Activated naive CD8-positive, alpha-beta T cell treated with anti-CD3 and anti-CD28 coated beads, Interleukin-2, amount 10 ng/mL, durations not matched to agents 7 days and 5 days (primary cell): ENCODE results near the gene SRBD1. TPM values are rescaled to one million over a fixed set of nuclear protein-coding genes. Genes with fewer than 3 reads are reported as not detected.

Experiments
- ATAC-seq: fragments of 150-1000 bp; cut with Tn5 transposase; one replicate; pipeline ENCODE4 v1.10.0; 2021; ENCODE audit warnings: low read depth, moderate library complexity
- POLR2A ChIA-PET: fragments of 350-600 bp; sonication (Branson Sonifier 250); formaldehyde crosslinking; loops from one replicate; lab custom pipeline; 2021; ENCODE audit warnings: antibody characterized with exemption; lab: Charles Lee
- DNase-seq: peaks from one replicate; pipeline ENCODE4 v3.0.0; 2021
- H3K27ac Mint-ChIP-seq: one replicate; pipeline ENCODE4 v1.8.0; 2022; ENCODE audit warnings: mild to moderate bottlenecking, mixed read lengths
- H3K27me3 Mint-ChIP-seq: one replicate; pipeline ENCODE4 v1.8.0; 2022; ENCODE audit warnings: mild to moderate bottlenecking, moderate library complexity, mixed read lengths
- H3K36me3 Mint-ChIP-seq: one replicate; pipeline ENCODE4 v1.8.0; 2021; ENCODE audit warnings: mild to moderate bottlenecking, mixed read lengths
- H3K4me1 Mint-ChIP-seq: one replicate; pipeline ENCODE4 v1.8.0; 2021; ENCODE audit warnings: mixed read lengths
- H3K4me3 Mint-ChIP-seq: one replicate; pipeline ENCODE4 v1.8.0; 2022; ENCODE audit warnings: mild to moderate bottlenecking, moderate library complexity, mixed read lengths
- H3K9me3 Mint-ChIP-seq: one replicate; pipeline ENCODE4 v1.8.0; 2021; ENCODE audit warnings: mixed read lengths
- total RNA-seq, 2 experiments: library from RNA; stranded (reverse); gene quantifications; one replicate each; pipeline ENCODE4 v1.2.3, GENCODE V29; 2021

Gene SRBD1
- total RNA-seq, 2 experiments from 2014 or later, result 20.5 to 23.9 TPM

DNA sequence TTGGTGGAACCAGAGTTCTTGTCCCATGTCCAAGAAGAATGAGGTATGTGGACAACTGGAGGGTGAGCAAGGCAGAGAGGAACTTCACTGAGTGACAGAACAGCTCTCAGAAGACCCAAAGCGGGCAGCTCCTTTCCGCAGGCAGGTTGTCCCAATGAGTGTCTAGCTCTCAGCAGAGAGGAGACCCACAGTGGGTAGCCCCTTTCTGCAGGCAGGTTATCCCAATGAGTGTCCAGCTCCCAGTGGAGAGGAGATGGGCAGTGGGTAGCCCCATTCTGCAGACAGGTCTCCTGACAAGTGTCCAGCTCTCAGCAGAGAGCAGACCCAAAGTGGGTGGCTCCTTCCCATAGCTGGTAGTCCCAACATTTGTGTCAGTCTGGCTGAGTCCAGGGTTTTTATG lies 69.6 kb downstream of the SRBD1 start:
- POLR2A ChIA-PET, result no interaction called here
- Mint-ChIP-seq H3K9me3 (peaks cover 5% of the 10 kb centered on the region), H3K4me3 (no peak overlapping the region), H3K36me3 (peaks cover 59% of the 10 kb centered on the region), H3K27me3 (no peaks in the 10 kb centered on the region), H3K27ac (no peak overlapping the region), H3K4me1 (no peaks in the 10 kb centered on the region)
- ATAC-seq, result no peak
- no peak for DNase-seq

DNA sequence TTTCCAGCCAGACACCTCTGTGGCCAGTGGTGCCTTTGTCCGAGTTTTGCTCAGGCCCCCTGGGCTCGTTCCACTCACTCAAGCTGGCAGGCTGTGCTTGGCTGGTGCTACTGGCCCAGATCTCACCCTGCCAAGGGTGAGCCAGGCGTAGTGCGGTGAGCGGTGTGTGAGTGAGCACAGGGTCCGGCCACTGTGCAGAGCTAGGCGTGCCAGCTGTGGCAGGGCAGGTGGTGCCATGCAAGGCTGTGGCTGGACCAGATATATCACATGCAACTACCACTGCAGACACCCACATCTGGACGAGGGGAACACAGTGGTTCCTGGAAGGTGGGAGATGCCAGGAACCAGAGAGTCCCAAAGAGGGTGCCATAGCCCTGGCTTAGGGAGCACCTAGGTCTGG lies 70.1 kb downstream of the SRBD1 start:
- no peak for DNase-seq
- H3K36me3 Mint-ChIP-seq, result peaks cover 57% of the 10 kb centered on the region
- H3K27me3 Mint-ChIP-seq, result no peaks in the 10 kb centered on the region
- H3K27ac Mint-ChIP-seq, result no peak overlapping the region
- no peak for ATAC-seq
- POLR2A ChIA-PET, result no interaction called here
- H3K4me1 Mint-ChIP-seq, result no peaks in the 10 kb centered on the region
- H3K4me3 Mint-ChIP-seq, result no peak overlapping the region
- H3K9me3 Mint-ChIP-seq, result peaks cover 5% of the 10 kb centered on the region

DNA sequence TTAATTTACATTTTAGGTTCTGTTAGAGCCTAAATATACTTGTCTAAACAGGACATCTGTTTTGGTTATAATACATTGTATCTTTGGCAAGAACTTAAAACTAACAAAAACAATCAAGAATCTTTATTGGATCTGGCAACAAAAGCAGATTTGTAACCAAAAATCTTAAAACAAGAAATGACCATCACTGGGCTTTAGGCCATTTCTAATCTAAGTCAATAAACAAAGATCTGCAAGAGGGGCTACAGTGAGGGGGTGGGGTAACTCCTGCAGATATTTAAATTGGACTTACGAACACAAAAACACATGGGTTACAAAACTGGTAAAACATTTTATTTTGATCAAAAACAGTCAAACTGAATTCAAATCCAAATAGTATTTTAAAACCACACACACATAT lies 77.3 kb downstream of the SRBD1 start:
- H3K36me3 Mint-ChIP-seq, result peaks cover 44% of the 10 kb centered on the region

DNA sequence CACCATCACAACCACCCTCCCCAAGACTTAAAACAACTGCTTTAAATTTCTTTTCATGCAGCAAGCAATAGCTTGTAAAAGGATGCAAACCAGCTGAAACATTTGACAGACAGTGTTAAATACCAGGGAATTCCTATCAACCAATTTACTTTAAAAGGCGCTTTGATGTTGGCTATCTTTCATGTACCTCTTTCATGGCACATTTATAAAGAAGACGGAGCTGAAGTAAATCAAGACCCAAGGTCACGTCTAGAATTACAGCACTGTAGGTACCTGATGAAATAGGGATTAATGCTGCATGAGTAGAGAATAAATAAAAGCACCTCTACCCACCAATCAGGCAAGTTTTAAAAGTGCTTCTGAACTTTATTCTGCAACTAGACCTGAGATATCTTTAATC lies 78.9 kb downstream of the SRBD1 start:
- Mint-ChIP-seq H3K9me3 (no peaks in the 10 kb centered on the region), H3K4me3 (no peak overlapping the region), H3K27ac (no peak overlapping the region), H3K36me3 (peaks cover 38% of the 10 kb centered on the region), H3K27me3 (no peaks in the 10 kb centered on the region), H3K4me1 (no peaks in the 10 kb centered on the region)
- DNase-seq (no peak), ATAC-seq (no peak)
- POLR2A ChIA-PET, result no interaction called here

More for the DNA sequence above, 77.3 kb downstream of the SRBD1 start:
- ATAC-seq (no peak), DNase-seq (no peak)
- Mint-ChIP-seq H3K4me3 (no peak overlapping the region), H3K27me3 (no peaks in the 10 kb centered on the region), H3K27ac (no peak overlapping the region), H3K9me3 (no peaks in the 10 kb centered on the region), H3K4me1 (no peaks in the 10 kb centered on the region)
- POLR2A ChIA-PET, result no interaction called here

DNA sequence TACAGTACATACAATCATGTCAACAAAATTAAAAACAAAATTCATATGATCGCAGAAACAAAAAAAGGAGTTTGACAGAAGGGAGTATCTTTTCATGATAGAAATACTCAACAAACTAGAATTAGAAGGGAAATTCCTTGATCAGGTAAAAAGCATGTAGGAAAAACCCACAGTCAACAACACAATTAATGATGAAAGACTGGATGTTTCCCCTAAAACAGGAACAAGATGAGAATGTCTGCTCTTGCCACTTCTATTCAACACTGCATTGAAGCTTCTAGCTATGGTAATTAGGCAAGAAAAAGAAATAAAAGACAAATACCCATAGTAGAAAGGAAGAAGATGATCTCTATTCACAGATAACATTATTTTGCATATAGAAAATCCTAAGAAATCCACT lies 87.1 kb downstream of the SRBD1 start:
- POLR2A ChIA-PET, result no interaction called here
- Mint-ChIP-seq H3K27me3 (no peaks in the 10 kb centered on the region), H3K4me1 (peaks cover 2% of the 10 kb centered on the region), H3K27ac (no peak overlapping the region), H3K4me3 (no peak overlapping the region), H3K9me3 (peaks cover 3% of the 10 kb centered on the region), H3K36me3 (peaks cover 26% of the 10 kb centered on the region)
- no peak for ATAC-seq
- no peak for DNase-seq

DNA sequence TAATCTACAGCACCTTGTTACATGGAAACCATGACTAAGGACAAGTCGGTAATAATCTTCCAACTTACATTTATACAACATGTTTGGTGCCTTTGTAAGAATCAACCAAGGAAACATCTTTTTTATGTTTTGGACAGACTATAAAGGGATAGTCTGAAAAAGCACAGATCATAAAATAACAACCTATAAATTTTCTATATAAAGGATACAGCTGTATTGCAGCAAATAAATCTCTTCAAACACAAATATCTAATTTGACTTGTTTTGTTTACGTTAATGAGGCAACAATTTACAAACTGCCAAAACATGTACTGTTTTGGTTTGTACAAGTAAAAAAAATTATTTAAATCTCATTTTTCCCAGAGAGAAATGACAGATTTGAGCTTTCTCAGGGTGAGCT lies 92.5 kb downstream of the SRBD1 start:
- no peak for ATAC-seq

DNA sequence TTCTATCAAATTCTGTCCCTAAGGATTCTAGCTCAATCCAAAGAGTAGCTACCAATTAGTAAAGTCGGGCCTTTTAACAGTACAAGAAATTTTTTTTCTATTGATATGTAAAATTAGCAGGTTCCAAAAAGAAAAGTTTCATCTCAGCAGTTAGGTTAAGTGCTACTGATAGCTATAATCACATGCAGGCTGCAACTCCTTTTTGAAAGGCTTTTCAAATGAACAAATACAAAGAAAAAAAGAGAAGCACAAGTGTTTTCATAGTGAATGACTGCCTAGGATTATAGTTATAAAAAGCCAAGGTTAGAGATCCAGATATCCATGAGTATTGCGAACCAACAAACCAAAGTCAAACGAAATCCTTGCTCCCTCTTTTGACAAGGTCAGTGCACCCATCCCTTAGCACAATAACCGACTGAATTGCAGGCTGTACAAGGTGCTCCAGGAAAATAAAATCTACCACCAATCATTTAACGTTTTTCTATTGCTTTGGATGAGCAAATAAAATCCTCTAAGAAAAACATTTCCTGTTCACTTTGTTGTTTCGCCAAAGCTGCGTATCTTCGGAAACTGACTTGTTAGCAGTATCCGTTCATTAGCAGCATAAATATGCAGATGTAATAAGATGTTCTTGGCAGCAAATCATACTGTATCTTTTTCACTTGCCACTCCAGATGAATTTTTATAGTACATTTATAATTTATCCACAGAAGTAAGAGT lies 100.2 kb downstream of the SRBD1 start:
- POLR2A ChIA-PET, result no interaction called here
- Mint-ChIP-seq H3K27ac (no peak overlapping the region), H3K27me3 (no peaks in the 10 kb centered on the region), H3K9me3 (no peaks in the 10 kb centered on the region), H3K4me1 (no peaks in the 10 kb centered on the region), H3K36me3 (peaks cover 3% of the 10 kb centered on the region), H3K4me3 (no peak overlapping the region)
- ATAC-seq (no peak), DNase-seq (no peak)

More for the DNA sequence above, 92.5 kb downstream of the SRBD1 start:
- Mint-ChIP-seq H3K27me3 (no peaks in the 10 kb centered on the region), H3K36me3 (peaks cover 10% of the 10 kb centered on the region), H3K27ac (no peak overlapping the region), H3K4me1 (peaks cover 2% of the 10 kb centered on the region), H3K4me3 (no peak overlapping the region), H3K9me3 (peaks cover 1% of the 10 kb centered on the region)
- POLR2A ChIA-PET, result no interaction called here
- no peak for DNase-seq

DNA sequence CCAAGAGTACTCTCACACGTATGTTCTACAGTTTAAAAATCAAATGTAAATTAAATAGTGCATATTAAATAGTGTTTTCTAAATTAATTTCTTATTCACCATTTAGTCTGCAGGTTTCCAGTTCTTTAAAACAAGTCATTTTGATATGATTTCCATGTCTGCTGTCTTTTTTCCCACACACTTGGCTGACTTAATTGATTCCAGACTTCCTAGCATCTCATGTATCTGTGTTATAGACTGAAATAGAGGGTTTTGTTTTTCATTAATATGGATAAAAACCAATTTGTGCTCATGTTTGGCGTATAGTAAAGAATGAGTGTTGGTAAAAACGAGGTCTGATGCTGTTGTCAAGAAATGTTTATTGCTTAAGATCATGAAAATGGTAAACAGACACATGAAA lies 104.3 kb downstream of the SRBD1 start:
- H3K4me1 Mint-ChIP-seq, result no peaks in the 10 kb centered on the region
- H3K27me3 Mint-ChIP-seq, result no peaks in the 10 kb centered on the region
- peaks cover 12% of the 10 kb centered on the region for H3K36me3 Mint-ChIP-seq
- DNase-seq, result no peak
- H3K4me3 Mint-ChIP-seq, result no peak overlapping the region
- H3K9me3 Mint-ChIP-seq, result peaks cover 6% of the 10 kb centered on the region
- H3K27ac Mint-ChIP-seq, result no peak overlapping the region
- POLR2A ChIA-PET, result no interaction called here
- ATAC-seq, result no peak

DNA sequence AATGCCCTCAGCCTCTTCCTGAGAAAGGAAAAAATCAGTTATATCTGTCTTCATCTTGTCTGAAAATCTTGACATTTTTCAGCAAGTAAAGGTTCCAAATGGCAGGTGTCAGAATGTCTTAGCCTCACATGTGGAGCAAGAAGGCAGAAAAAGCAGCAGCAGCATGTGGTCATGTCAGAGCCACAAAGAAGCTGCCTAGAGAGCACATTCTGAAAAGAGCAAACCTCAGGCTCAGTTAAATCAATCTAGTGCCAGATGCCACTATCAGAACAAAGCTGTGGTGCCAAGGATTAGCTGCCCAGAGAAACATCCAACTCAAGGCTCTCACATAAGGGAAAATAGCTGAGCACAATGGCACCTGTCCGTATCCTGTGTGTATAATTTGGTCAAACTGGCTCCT lies 105.9 kb downstream of the SRBD1 start:
- Mint-ChIP-seq H3K4me3 (no peak overlapping the region), H3K4me1 (no peaks in the 10 kb centered on the region), H3K27me3 (no peaks in the 10 kb centered on the region), H3K9me3 (peaks cover 9% of the 10 kb centered on the region), H3K27ac (no peak overlapping the region), H3K36me3 (peaks cover 21% of the 10 kb centered on the region)
- no peak for DNase-seq
- ATAC-seq, result no peak
- POLR2A ChIA-PET, result no interaction called here

DNA sequence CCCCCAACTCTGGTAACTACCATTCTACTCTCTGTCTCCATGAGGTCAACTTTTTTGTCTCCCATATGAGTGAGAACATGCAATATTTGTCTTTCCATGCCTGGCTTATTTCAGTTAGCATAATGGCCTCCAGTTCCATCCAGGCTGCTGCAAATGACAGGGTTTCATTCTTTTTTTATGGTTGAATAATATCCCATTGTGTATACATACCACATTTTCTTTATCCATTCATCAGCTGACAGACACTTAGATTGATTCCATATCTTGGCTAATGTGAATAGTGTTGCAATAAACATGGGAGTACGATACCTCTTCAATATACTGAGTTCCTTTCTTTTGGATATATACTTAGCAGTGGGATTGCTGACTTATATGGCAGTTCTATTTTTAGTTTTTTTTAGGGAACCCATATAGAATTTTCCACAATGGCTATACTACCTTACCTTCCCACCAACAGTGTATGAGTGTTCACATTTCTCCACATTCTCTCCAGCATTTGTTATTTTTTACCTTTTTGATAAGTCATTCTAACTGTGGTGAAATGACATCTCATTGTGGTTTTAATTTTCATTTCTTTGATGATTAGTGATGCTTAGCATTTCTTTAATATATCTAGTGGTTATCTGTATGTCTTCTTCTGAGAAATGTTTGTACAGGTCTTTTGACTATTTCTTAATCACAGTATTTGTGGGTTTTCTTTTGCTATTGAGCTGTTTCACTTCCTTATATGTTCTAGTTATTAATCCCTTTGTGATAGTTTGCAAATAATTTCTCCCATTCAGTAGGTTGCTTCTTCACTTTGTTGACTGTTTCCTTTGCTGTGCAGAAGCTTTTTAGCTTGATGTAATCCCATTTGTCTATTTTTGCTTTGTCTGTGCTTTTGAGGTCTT lies 112.2 kb downstream of the SRBD1 start:
- POLR2A ChIA-PET, result no interaction called here
- Mint-ChIP-seq H3K4me1 (peaks cover 2% of the 10 kb centered on the region), H3K27ac (no peak overlapping the region), H3K9me3 (peaks cover 9% of the 10 kb centered on the region), H3K4me3 (no peak overlapping the region), H3K36me3 (peaks cover 24% of the 10 kb centered on the region), H3K27me3 (no peaks in the 10 kb centered on the region)
- DNase-seq, result no peak
- no peak for ATAC-seq

DNA sequence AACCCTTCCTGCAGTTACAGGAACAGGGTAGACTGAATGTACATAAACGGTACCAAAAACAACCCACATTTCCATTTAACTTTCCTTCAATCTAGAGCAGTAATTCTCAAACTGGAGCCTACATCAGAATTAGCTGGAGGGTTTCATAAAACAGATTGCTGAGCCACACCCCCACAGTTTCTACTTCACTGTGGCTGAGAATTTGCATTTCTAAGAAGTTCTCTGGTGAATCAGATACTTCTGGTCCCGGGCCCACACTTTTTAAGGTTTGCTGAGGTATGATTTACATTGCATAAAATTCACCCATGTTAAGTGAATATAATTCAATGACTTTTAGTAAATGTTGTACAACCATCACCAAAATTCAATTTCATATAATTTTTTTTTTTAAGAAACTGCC lies 113.7 kb downstream of the SRBD1 start:
- peaks cover 4% of the 10 kb centered on the region for H3K9me3 Mint-ChIP-seq
- H3K4me1 Mint-ChIP-seq, result peaks cover 2% of the 10 kb centered on the region
- POLR2A ChIA-PET, result no interaction called here
- no peaks in the 10 kb centered on the region for H3K27me3 Mint-ChIP-seq
- no peak overlapping the region for H3K4me3 Mint-ChIP-seq
- H3K27ac Mint-ChIP-seq, result no peak overlapping the region
- DNase-seq (no peak), ATAC-seq (no peak)
- peaks cover 19% of the 10 kb centered on the region for H3K36me3 Mint-ChIP-seq

DNA sequence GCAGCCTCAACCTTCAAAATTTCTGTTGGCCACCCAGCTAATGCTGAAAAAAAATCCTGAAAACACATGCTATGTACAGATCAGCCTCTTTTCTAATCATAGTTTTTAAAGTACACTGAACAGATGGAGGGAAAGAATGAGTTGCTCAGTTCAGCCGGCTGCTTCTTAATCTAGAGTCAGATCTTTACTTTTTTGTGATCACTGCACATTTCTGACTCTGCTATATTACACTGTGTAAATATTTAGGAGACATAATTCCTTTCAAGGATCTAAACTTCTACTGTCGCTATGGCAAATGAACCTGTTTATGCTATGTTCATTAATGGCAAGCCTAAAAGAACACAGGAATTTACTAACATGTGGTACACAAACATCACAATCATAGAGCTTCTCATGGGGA lies 114.2 kb downstream of the SRBD1 start:
- H3K27ac Mint-ChIP-seq, result no peak overlapping the region
- H3K4me1 Mint-ChIP-seq, result peaks cover 2% of the 10 kb centered on the region
- peaks cover 3% of the 10 kb centered on the region for H3K9me3 Mint-ChIP-seq
- ATAC-seq, result no peak
- H3K27me3 Mint-ChIP-seq, result no peaks in the 10 kb centered on the region
- POLR2A ChIA-PET, result no interaction called here
- H3K36me3 Mint-ChIP-seq, result peaks cover 15% of the 10 kb centered on the region
- no peak for DNase-seq
- no peak overlapping the region for H3K4me3 Mint-ChIP-seq

DNA sequence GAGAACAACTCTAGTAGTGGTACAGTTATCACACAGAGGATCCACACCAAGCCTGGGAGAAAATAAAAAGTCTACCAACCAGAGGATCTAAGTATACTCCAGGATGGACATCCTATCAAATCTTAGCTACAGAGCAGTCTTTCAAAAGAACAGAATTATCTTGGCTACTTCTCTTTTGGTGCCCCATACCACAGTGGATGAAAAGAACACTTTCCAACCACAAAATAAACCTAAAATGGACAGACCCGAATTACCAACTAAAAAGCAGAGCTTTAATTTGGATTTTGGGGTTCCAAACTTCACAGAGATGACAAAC lies 116.1 kb downstream of the SRBD1 start:
- H3K4me3 Mint-ChIP-seq, result no peak overlapping the region
- H3K27ac Mint-ChIP-seq, result no peak overlapping the region
- ATAC-seq, result no peak
- H3K4me1 Mint-ChIP-seq, result peaks cover 2% of the 10 kb centered on the region
- POLR2A ChIA-PET, result interaction anchor here (0.7 kb wide), 1 partner anchor 155 kb away, joined by 3 read pairs; no protein-coding TSS in a partner anchor
- DNase-seq, result no peak
- H3K36me3 Mint-ChIP-seq, result peaks cover 5% of the 10 kb centered on the region
- H3K27me3 Mint-ChIP-seq, result no peaks in the 10 kb centered on the region
- H3K9me3 Mint-ChIP-seq, result no peaks in the 10 kb centered on the region
